Neuronal stem cell (in vitro differentiated cells): ENCODE results near the gene MYO15A.

Source experiments
- DNase-seq: peaks from one replicate; pipeline ENCODE4 v3.0.0-alpha.2; 2013; ENCODE audit warnings: low spot score
- H2AFZ ChIP-seq: one replicate; pipeline ENCODE4 v1.6.1; 2013; ENCODE audit warnings: mild to moderate bottlenecking, low read length, inconsistent platforms
- H2AK5ac ChIP-seq: 2 replicates; pipeline ENCODE4 v1.6.1; 2013; ENCODE audit warnings: low read depth, mild to moderate bottlenecking, inconsistent platforms, low read length, moderate library complexity, mixed read lengths
- H2BK120ac ChIP-seq: 2 replicates; pipeline ENCODE4 v1.6.1; 2013; ENCODE audit warnings: low read depth, mild to moderate bottlenecking, inconsistent platforms, low read length, moderate library complexity, mixed read lengths
- H2BK12ac ChIP-seq: one replicate; pipeline ENCODE4 v1.6.1; 2013; ENCODE audit warnings: low read length, inconsistent platforms
- H2BK15ac ChIP-seq: 2 replicates; pipeline ENCODE4 v1.6.1; 2013; ENCODE audit warnings: mild to moderate bottlenecking, low read length, inconsistent platforms, mixed read lengths
- H2BK5ac ChIP-seq: one replicate; pipeline ENCODE4 v1.6.1; 2013; ENCODE audit warnings: inconsistent platforms, mild to moderate bottlenecking, low read length, moderate library complexity
- H3K14ac ChIP-seq: one replicate; pipeline ENCODE4 v1.6.1; 2013; ENCODE audit warnings: low read length, inconsistent platforms
- H3K18ac ChIP-seq: 2 replicates; pipeline ENCODE4 v1.6.1; 2013; ENCODE audit warnings: low read length, inconsistent platforms
- H3K23ac ChIP-seq: 2 replicates; pipeline ENCODE4 v1.6.1; 2013; ENCODE audit warnings: low read depth, mild to moderate bottlenecking, mixed read lengths, low read length, inconsistent platforms; ENCODE audit not compliant: poor library complexity
- H3K27ac ChIP-seq: replicated peaks from 3 replicates; pipeline ENCODE4 v1.5.1; 2013; ENCODE audit warnings: low read length, inconsistent platforms
- H3K27me3 ChIP-seq, 3 experiments: 2 replicates each; pipeline ENCODE4 v1.6.1; 2013; ENCODE audit warnings: low read length in 3 of 3, mild to moderate bottlenecking in 2 of 3, inconsistent platforms in 1 of 3, low read depth in 1 of 3, mixed read lengths in 1 of 3, moderate library complexity in 1 of 3; ENCODE audit not compliant: control insufficient read depth in 3 of 3, insufficient read depth in 3 of 3
- H3K36me3 ChIP-seq, 2 donors: replicated peaks in 1 of 2; 2 replicates each; pipeline ENCODE4 v1.6.1; 2013; ENCODE audit warnings: low read length in 2 of 2; ENCODE audit not compliant: control insufficient read depth in 2 of 2, insufficient read depth in 2 of 2
- H3K4ac ChIP-seq: 2 replicates; pipeline ENCODE4 v1.6.1; 2013; ENCODE audit warnings: inconsistent platforms, mild to moderate bottlenecking, low read length, moderate library complexity
- H3K4me1 ChIP-seq, 2 donors: 1 replicate in 1 of 2; 2 replicates in 1 of 2; pipeline ENCODE4 v1.6.1; 2013; ENCODE audit warnings: low read length in 2 of 2, low read depth in 1 of 2; ENCODE audit not compliant: control insufficient read depth in 2 of 2, insufficient read depth in 1 of 2
- H3K4me2 ChIP-seq: one replicate; pipeline ENCODE4 v1.6.1; 2013; ENCODE audit warnings: mild to moderate bottlenecking, low read length, inconsistent platforms; ENCODE audit not compliant: insufficient read depth, poor library complexity, severe bottlenecking
- H3K4me3 ChIP-seq, 2 donors: 2 replicates each; pipeline ENCODE4 v1.5.1; 2013; ENCODE audit warnings: low read length in 2 of 2, mild to moderate bottlenecking in 2 of 2, inconsistent platforms in 1 of 2, moderate library complexity in 1 of 2
- H3K79me1 ChIP-seq: one replicate; pipeline ENCODE4 v1.6.1; 2013; ENCODE audit warnings: low read depth, mild to moderate bottlenecking, inconsistent platforms, low read length, moderate library complexity
- H3K9ac ChIP-seq: one replicate; pipeline ENCODE4 v1.6.1; 2013; ENCODE audit warnings: mild to moderate bottlenecking, low read depth, low read length, inconsistent platforms; ENCODE audit not compliant: poor library complexity
- H3K9me3 ChIP-seq, 2 donors: replicated peaks in 1 of 2; 2 replicates each; pipeline versions ENCODE3 to v1.6.1; 2013; ENCODE audit warnings: low read length in 2 of 2, mild to moderate bottlenecking in 2 of 2, inconsistent platforms in 1 of 2, low read depth in 1 of 2, mixed read lengths in 1 of 2, moderate library complexity in 1 of 2; ENCODE audit not compliant: control insufficient read depth in 2 of 2, insufficient read depth in 1 of 2
- H4K8ac ChIP-seq: one replicate; pipeline ENCODE4 v1.6.1; 2013; ENCODE audit warnings: low read depth, mild to moderate bottlenecking, inconsistent platforms, low read length, moderate library complexity
- H4K91ac ChIP-seq: one replicate; pipeline ENCODE4 v1.6.1; 2013; ENCODE audit warnings: low read length, low read depth, mild to moderate bottlenecking, inconsistent platforms; ENCODE audit not compliant: poor library complexity
- WGBS, 2 donors: extraction: QIAGEN DNeasy Blood & Tissue Kit; methylation state at CpG; one replicate each; pipeline ENCODE4 v1.1.7; 2013; ENCODE audit warnings: missing lambda C conversion rate in 2 of 2, mixed read lengths in 1 of 2; ENCODE audit not compliant: insufficient read length in 2 of 2, insufficient replicate concordance in 1 of 2; ENCODE audit errors: extremely low coverage in 2 of 2; 5-methylcytosine and 5-hydroxymethylcytosine counted together

The MYO15A gene

GRCh38 chr17:18146980-18147379, 38.4 kb downstream of the MYO15A start:
- Histone ChIP-seq H3K23ac (peak overlapping the region; percentile 61), H3K4me2 (no peak overlapping the region), H2BK12ac (no peak overlapping the region), H2AFZ (no peak overlapping the region), H3K27me3 (no peaks in the 10 kb centered on the region), H3K18ac (peak overlapping the region; percentile 76), H3K14ac (no peak overlapping the region), H2AK5ac (no peak overlapping the region), H3K27ac (no peak overlapping the region), H3K36me3 (no peaks in the 10 kb centered on the region), H3K4me3 (peak overlapping the region in 1 of 2 donors; percentile 54), H2BK120ac (no peak overlapping the region), H3K9ac (peak overlapping the region; percentile 73), H4K8ac (no peak overlapping the region), H2BK15ac (no peak overlapping the region), H3K4me1 (peaks cover 10 to 12% of the 10 kb centered on the region in 2 donors), H4K91ac (peak overlapping the region; percentile 9), H3K9me3 (no peaks in the 10 kb centered on the region), H3K4ac (no peak overlapping the region), H3K79me1 (no peaks in the 10 kb centered on the region), H2BK5ac (peak overlapping the region; percentile 18)
- WGBS, 2 donors, result no CpG with 5 or more reads among the region's 3 CpGs
- no peak for DNase-seq

DNA sequence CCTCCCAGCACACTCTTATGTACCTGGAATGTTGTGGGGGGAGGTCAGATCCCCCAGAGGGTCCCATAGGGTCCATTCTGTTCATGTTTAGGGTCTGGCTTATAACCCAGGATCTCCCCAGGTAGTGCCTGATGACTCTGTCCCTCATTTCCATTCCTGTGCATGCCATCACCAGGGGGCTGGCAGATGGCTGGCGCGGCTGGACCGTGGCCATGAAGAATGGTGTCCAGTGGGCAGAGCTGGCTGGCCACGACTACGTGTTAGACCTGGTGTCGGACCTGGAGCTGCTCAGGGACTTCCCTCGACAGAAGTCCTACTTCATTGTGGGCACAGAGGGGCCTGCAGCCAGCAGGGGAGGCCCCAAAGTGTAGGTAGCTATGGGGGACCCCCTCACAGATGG, 40.0 kb downstream of the MYO15A start:
- no peak overlapping the region for H4K91ac ChIP-seq
- no peak overlapping the region for H2BK15ac ChIP-seq
- no peak overlapping the region for H3K27ac ChIP-seq
- H2AFZ ChIP-seq, result no peak overlapping the region
- no peak overlapping the region for H3K4me2 ChIP-seq
- H3K4me3 ChIP-seq, result no peak overlapping the region
- H3K14ac ChIP-seq, result no peak overlapping the region
- no peak overlapping the region for H2BK5ac ChIP-seq
- H2AK5ac ChIP-seq, result no peak overlapping the region
- no CpG with 5 or more reads among the region's 7 CpGs for WGBS, 2 donors
- no peak overlapping the region for H3K4ac ChIP-seq
- H3K23ac ChIP-seq, result no peak overlapping the region
- H2BK12ac ChIP-seq, result no peak overlapping the region
- no peaks in the 10 kb centered on the region for H3K27me3 ChIP-seq
- no peak overlapping the region for H4K8ac ChIP-seq
- H2BK120ac ChIP-seq, result no peak overlapping the region
- H3K36me3 ChIP-seq, result no peaks in the 10 kb centered on the region
- no peak for DNase-seq
- H3K4me1 ChIP-seq, result peaks cover 10 to 14% of the 10 kb centered on the region in 2 donors
- H3K18ac ChIP-seq, result no peak overlapping the region
- H3K9me3 ChIP-seq, result no peaks in the 10 kb centered on the region
- peaks cover 2% of the 10 kb centered on the region for H3K79me1 ChIP-seq
- no peak overlapping the region for H3K9ac ChIP-seq

DNA sequence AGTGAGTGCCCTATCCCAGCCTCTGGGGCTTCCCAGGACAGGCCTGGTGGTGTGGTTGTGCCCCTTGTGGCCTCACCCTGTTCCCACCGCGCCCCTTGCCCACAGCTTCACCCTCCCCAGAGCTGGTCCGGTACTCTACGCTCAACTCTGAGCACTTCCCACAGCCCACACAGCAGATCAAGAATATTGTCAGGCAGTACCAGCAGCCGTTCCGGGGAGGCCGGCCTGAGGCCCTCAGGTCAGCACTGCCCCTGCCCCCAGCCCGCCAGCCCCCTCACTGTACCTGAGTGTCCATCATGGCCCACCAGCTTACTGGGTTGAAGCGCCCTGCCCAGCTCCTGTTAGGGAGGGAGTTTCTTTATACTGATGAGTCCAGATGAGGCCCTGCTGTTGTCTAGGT, 42.7 kb downstream of the MYO15A start:
- Histone ChIP-seq H2BK120ac (no peak overlapping the region), H3K79me1 (peaks cover 2% of the 10 kb centered on the region), H2BK15ac (no peak overlapping the region), H2BK5ac (peak overlapping the region; percentile 15), H3K27me3 (peaks cover 0 to 9% (median 0%) of the 10 kb centered on the region in 3 experiments), H3K23ac (no peak overlapping the region), H3K4me2 (no peak overlapping the region), H3K4me1 (peaks cover 14 to 17% of the 10 kb centered on the region in 2 donors), H3K9me3 (no peaks in the 10 kb centered on the region), H3K4ac (no peak overlapping the region), H3K14ac (no peak overlapping the region), H2BK12ac (peak overlapping the region; percentile 75), H3K18ac (peak overlapping the region; percentile 78), H2AFZ (no peak overlapping the region), H3K9ac (no peak overlapping the region), H4K91ac (no peak overlapping the region), H3K4me3 (no peak overlapping the region), H3K27ac (no peak overlapping the region), H4K8ac (no peak overlapping the region), H3K36me3 (no peaks in the 10 kb centered on the region), H2AK5ac (peak overlapping the region; percentile 96)
- no peak for DNase-seq
- WGBS, 2 donors, result no CpG with 5 or more reads among the region's 9 CpGs

DNA sequence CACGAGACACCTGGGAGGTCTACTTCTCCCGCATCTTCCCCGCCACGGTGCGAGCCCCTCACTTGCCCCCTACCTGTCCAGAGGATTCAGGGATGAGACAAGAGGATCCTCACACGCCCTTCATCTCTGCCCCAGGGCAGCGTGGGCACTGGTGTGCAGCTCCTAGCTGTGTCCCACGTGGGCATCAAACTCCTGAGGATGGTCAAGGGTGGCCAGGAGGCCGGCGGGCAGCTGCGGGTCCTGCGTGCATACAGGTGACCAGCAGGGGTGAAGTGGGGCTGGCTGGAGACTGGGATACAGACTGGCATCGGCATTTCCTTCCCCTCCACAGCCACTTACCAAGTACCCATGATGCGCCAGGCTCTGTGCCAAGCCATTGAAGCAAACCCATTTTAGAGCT, 46.6 kb downstream of the MYO15A start:
- H3K23ac ChIP-seq, result no peak overlapping the region
- peak overlapping the region; percentile 88 for H2BK12ac ChIP-seq
- H3K79me1 ChIP-seq, result peaks cover 2% of the 10 kb centered on the region
- H3K9ac ChIP-seq, result no peak overlapping the region
- DNase-seq, result no peak
- peaks cover 0 to 16% (median 0%) of the 10 kb centered on the region in 3 experiments for H3K27me3 ChIP-seq
- H3K27ac ChIP-seq, result no peak overlapping the region
- WGBS, 2 donors, result no CpG with 5 or more reads among the region's 14 CpGs
- H2BK120ac ChIP-seq, result peak overlapping the region; percentile 76
- H3K9me3 ChIP-seq, result no peaks in the 10 kb centered on the region
- peak overlapping the region; percentile 95 for H2BK15ac ChIP-seq
- H4K91ac ChIP-seq, result no peak overlapping the region
- H3K36me3 ChIP-seq, result no peaks in the 10 kb centered on the region
- no peak overlapping the region for H3K4me2 ChIP-seq
- H2AK5ac ChIP-seq, result peak overlapping the region; percentile 86
- peaks cover 12 to 22% of the 10 kb centered on the region in 2 donors for H3K4me1 ChIP-seq
- no peak overlapping the region for H3K4me3 ChIP-seq
- H2BK5ac ChIP-seq, result peak overlapping the region; percentile 69
- no peak overlapping the region for H3K14ac ChIP-seq
- H3K4ac ChIP-seq, result no peak overlapping the region
- H4K8ac ChIP-seq, result no peak overlapping the region
- H3K18ac ChIP-seq, result peak overlapping the region; percentile 7
- no peak overlapping the region for H2AFZ ChIP-seq
